ENCODE results near the gene CAB39. TPM values are rescaled to one million over a fixed set of nuclear protein-coding genes. Genes with fewer than 3 reads are reported as not detected.

The CAB39 gene
- total and polyA plus RNA-seq, 2 donors (not counting 1 experiment from before 2014, with no cell fraction given), result 21.7 to 75.7 TPM

DNA sequence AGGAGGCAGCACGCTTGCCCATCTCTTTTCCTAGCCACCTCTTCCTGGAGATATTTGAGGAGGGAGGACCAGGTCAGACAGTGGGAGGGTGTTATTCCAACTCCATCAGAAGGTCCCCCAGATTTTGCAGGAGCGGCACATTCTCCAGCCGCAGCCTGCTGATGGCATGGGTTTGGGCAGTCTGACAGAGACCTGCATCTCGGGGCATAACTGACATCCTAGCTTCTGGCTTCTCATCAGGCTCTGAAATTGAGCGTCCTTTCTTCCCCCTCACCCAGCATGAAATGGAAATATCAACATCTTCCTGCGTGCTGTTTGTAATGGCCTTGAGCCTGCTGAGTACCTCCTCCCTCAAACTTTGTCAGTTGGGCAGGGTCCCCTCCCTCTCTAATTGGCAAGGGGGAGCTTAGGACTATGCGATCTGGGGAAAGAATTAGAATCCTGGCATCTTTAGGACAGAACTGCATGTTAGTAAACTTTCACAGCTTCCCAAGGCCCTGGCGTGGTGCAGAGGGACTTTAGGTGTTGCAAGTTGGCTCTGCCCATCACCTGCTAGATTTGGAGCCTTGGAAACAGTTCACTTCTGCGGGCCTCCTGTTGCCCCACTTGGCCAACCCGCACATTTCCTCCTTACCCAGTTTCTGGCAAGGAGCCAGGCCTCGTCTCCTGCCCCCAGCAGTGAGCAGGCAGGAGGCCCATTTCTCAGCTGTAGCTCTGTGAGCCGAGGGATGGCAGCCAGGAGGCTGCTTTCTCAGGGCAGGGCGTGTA, 154.3 kb downstream of the CAB39 start:
- peak; percentile 86 for DNase-seq
- H3K4me1 ChIP-seq (ENCODE audit: control insufficient read depth in 2 of 2, insufficient read depth in 2 of 2, low read length in 2 of 2), result peaks cover 65 to 76% of the 10 kb centered on the region in 2 donors
- intact Hi-C loops (cut with micrococcal nuclease), result no loop called here
- Mint-ChIP-seq H3K27me3 (no peaks in the 10 kb centered on the region), H3K4me3 (peak overlapping the region; percentile 90), H3K9me3 (ENCODE audit: insufficient read depth) (no peaks in the 10 kb centered on the region), H3K27ac (peak overlapping the region; percentile 80), H3K4me1 (peaks cover 61% of the 10 kb centered on the region)
- no peaks in the 10 kb centered on the region for H3K36me3 ChIP-seq (replicated peaks in 1 of 2; ENCODE audit: control extremely low read depth in 1 of 2, control insufficient read depth in 1 of 2, extremely low read depth in 1 of 2, insufficient read depth in 2 of 2, low read length in 1 of 2)
- peak; percentile 53 for ATAC-seq (ENCODE audit: low read depth)
- ChIA-PET CTCF (interaction anchor here (0.7 to 5.5 kb wide), 11 partner anchors 8 to 120 kb away, joined by 3 to 40 read pairs (median 5); no protein-coding TSS in a partner anchor), POLR2A (interaction anchor here (0.6 to 0.7 kb wide), 2 partner anchors 140 to 143 kb away, joined by 4 read pairs; no protein-coding TSS in a partner anchor)
- peaks cover 57% of the 10 kb centered on the region for H3K79me2 ChIP-seq (ENCODE audit: control insufficient read depth, insufficient read depth, low read length)
- H2AFZ ChIP-seq (ENCODE audit: insufficient read depth, low read depth, low read length, poor library complexity, severe bottlenecking), result peak overlapping the region; percentile 18
- H3K4me2 ChIP-seq (replicated peaks; ENCODE audit: low read depth, low read length, poor library complexity, severe bottlenecking), result peak overlapping the region; percentile 99
- H3K4me3 ChIP-seq (ENCODE audit: control extremely low read depth in 1 of 5, extremely low read depth in 1 of 5, insufficient read depth in 1 of 5, low read depth in 2 of 5, low read length in 4 of 5), result no peak overlapping the region
- TF ChIP-seq, protein P1, sequence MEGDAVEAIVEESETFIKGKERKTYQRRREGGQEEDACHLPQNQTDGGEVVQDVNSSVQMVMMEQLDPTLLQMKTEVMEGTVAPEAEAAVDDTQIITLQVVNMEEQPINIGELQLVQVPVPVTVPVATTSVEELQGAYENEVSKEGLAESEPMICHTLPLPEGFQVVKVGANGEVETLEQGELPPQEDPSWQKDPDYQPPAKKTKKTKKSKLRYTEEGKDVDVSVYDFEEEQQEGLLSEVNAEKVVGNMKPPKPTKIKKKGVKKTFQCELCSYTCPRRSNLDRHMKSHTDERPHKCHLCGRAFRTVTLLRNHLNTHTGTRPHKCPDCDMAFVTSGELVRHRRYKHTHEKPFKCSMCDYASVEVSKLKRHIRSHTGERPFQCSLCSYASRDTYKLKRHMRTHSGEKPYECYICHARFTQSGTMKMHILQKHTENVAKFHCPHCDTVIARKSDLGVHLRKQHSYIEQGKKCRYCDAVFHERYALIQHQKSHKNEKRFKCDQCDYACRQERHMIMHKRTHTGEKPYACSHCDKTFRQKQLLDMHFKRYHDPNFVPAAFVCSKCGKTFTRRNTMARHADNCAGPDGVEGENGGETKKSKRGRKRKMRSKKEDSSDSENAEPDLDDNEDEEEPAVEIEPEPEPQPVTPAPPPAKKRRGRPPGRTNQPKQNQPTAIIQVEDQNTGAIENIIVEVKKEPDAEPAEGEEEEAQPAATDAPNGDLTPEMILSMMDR (IDR thresholded peaks at IDR 0.05), result no peak
- TF ChIP-seq EZH2 (IDR thresholded peaks at IDR 0.05; ENCODE audit: borderline replicate concordance, insufficient read depth, low read depth, low read length, poor library complexity, severe bottlenecking), result no peak
- peak overlapping the region; percentile 21 to 63 for H3K27ac ChIP-seq (ENCODE audit: low read length in 2 of 2)
- 19% methylated on average over 9 of the region's 13 CpGs for WGBS (ENCODE audit: insufficient coverage)
- H3K27me3 ChIP-seq (replicated peaks in 1 of 4; ENCODE audit: control extremely low read depth in 1 of 4, control insufficient read depth in 3 of 4, insufficient read depth in 4 of 4, low read length in 3 of 4), result no peaks in the 10 kb centered on the region
- H3K9me3 ChIP-seq (ENCODE audit: control extremely low read depth in 1 of 3, control insufficient read depth in 2 of 3, insufficient read depth in 1 of 3, low read length in 2 of 3), result peaks cover 0 to 16% (median 0%) of the 10 kb centered on the region in 3 donors
- H4K20me1 ChIP-seq (ENCODE audit: control insufficient read depth, insufficient read depth, low read length, poor library complexity, severe bottlenecking), result peaks cover 5% of the 10 kb centered on the region
- peak overlapping the region; percentile 6 for H3K9ac ChIP-seq (ENCODE audit: low read length)

Measured in B cell (primary cell).